ENCODE results near the gene TMEM132D.

TMEM132D gene

GRCh38 chr12:129617849-129618248, 286.0 kb downstream of the TMEM132D start:
- H3K4me3 ChIP-seq (replicated peaks in 1 of 2; ENCODE audit: low read depth in 2 of 2, low read length in 2 of 2), result no peak overlapping the region
- DNase-seq (ENCODE audit: low read depth in 2 of 2), result no peak
- TF ChIP-seq CTCF (IDR thresholded peaks at IDR 0.05; ENCODE audit: low read depth, low read length), result no peak

GRCh38 chr12:129615001-129615400, 288.8 kb downstream of the TMEM132D start:
- no peak for TF ChIP-seq CTCF (IDR thresholded peaks at IDR 0.05; ENCODE audit: low read depth, low read length)
- H3K4me3 ChIP-seq (replicated peaks in 1 of 2; ENCODE audit: low read depth in 2 of 2, low read length in 2 of 2), result no peak overlapping the region

GRCh38 chr12:129614221-129614885, 289.5 kb downstream of the TMEM132D start:
- TF ChIP-seq CTCF (IDR thresholded peaks at IDR 0.05; ENCODE audit: low read depth, low read length), result no peak
- no peak for DNase-seq (ENCODE audit: low read depth in 2 of 2)
- H3K4me3 ChIP-seq (replicated peaks in 1 of 2; ENCODE audit: low read depth in 2 of 2, low read length in 2 of 2), result no peak overlapping the region

More at GRCh38 chr12:129615001-129615400, 288.8 kb downstream of the TMEM132D start:
- no peak for DNase-seq (ENCODE audit: low read depth in 2 of 2)

GRCh38 chr12:129613314-129613713, 290.5 kb downstream of the TMEM132D start:
- TF ChIP-seq CTCF (IDR thresholded peaks at IDR 0.05; ENCODE audit: low read depth, low read length), result no peak
- no peak for DNase-seq (ENCODE audit: low read depth in 2 of 2)
- no peak overlapping the region for H3K4me3 ChIP-seq (replicated peaks in 1 of 2; ENCODE audit: low read depth in 2 of 2, low read length in 2 of 2)

- no peak for TF ChIP-seq CTCF (IDR thresholded peaks at IDR 0.05; ENCODE audit: low read depth, low read length)
- no peak overlapping the region for H3K4me3 ChIP-seq (replicated peaks in 1 of 2; ENCODE audit: low read depth in 2 of 2, low read length in 2 of 2)
- no peak for DNase-seq (ENCODE audit: low read depth in 2 of 2)
Observed at GRCh38 chr12:129610601-129611120, 293.2 kb downstream of the TMEM132D start.

GRCh38 chr12:129607756-129608155, 296.1 kb downstream of the TMEM132D start:
- no peak for TF ChIP-seq CTCF (IDR thresholded peaks at IDR 0.05; ENCODE audit: low read depth, low read length)
- DNase-seq (ENCODE audit: low read depth in 2 of 2), result no peak
- no peak overlapping the region for H3K4me3 ChIP-seq (replicated peaks in 1 of 2; ENCODE audit: low read depth in 2 of 2, low read length in 2 of 2)
